SK-N-MC (cell line): Measurements from ENCODE around the gene TGFBR3.
"Not testable (repeated sequence)": the region's sequence is repeated elsewhere in the genome, so short reads cannot be mapped to it uniquely, and the experiment has no call there.

Source experiments
- DNase-seq: peaks from one replicate; pipeline ENCODE4 v3.0.0-alpha.2; 2011; ENCODE audit warnings: low read depth, low spot score
- H3K27ac ChIP-seq: fragments of 200-600 bp; sonication (generic); 2 replicates; pipeline ENCODE4 v1.5.1; 2016; ENCODE audit warnings: mixed run types
- H3K36me3 ChIP-seq: fragments of 200-600 bp; sonication (generic); 2 replicates; pipeline ENCODE4 v1.6.1; 2017; ENCODE audit warnings: antibody characterized with exemption, low read length, mixed read lengths; ENCODE audit not compliant: insufficient read depth
- H3K4me3 ChIP-seq: fragments of 200-600 bp; sonication (generic); 2 replicates; pipeline ENCODE4 v1.5.1; 2016
- H3K9ac ChIP-seq: fragments of 200-600 bp; sonication (generic); 2 replicates; pipeline ENCODE4 v1.8.0; 2017; ENCODE audit warnings: mixed run types, mixed read lengths; ENCODE audit not compliant: insufficient read length
- H3K9me3 ChIP-seq: fragments of 200-600 bp; sonication (generic); 2 replicates; pipeline ENCODE4 v1.6.1; 2017; ENCODE audit warnings: low read depth, mild to moderate bottlenecking, antibody characterized with exemption, low read length, moderate library complexity, mixed read lengths
- EZH2 ChIP-seq: fragments of 200-600 bp; sonication (generic); IDR thresholded peaks from one replicate; pipeline ENCODE4 v1.6.1; 2017; ENCODE audit warnings: antibody characterized with exemption
- FOXP2 ChIP-seq: optimal IDR thresholded peaks from 2 replicates; pipeline ENCODE3; 2011; ENCODE audit warnings: mild to moderate bottlenecking, moderate library complexity; ENCODE audit not compliant: insufficient read depth; ENCODE audit errors: extremely low read length, control extremely low read depth
- POLR2AphosphoS5 ChIP-seq: IDR thresholded peaks from 2 replicates; pipeline ENCODE4 v1.6.1; 2012; ENCODE audit warnings: mild to moderate bottlenecking, low read depth, low read length, borderline replicate concordance

The TGFBR3 gene

GRCh38 chr1:91679446-91679845 lies 206.5 kb downstream of the TGFBR3 start:
- no peak overlapping the region for H3K4me3 ChIP-seq
- no peak overlapping the region for H3K27ac ChIP-seq
- H3K9me3 ChIP-seq = no peaks in the 10 kb centered on the region
- H3K36me3 ChIP-seq = no peaks in the 10 kb centered on the region
- H3K9ac ChIP-seq = no peak overlapping the region
- no peak for DNase-seq
- TF ChIP-seq FOXP2 (no peak), POLR2AphosphoS5 (no peak), EZH2 (no peak)

GRCh38 chr1:91676030-91676429 lies 209.9 kb downstream of the TGFBR3 start:
- Histone ChIP-seq H3K36me3 (no peaks in the 10 kb centered on the region), H3K4me3 (no peak overlapping the region), H3K9me3 (no peaks in the 10 kb centered on the region), H3K9ac (no peak overlapping the region), H3K27ac (no peak overlapping the region)
- TF ChIP-seq POLR2AphosphoS5 = no peak
- DNase-seq = no peak

GRCh38 chr1:91674107-91674506 lies 211.8 kb downstream of the TGFBR3 start:
- TF ChIP-seq POLR2AphosphoS5 (no peak), EZH2 (no peak), FOXP2 (no peak)
- H3K4me3 ChIP-seq = no peak overlapping the region

GRCh38 chr1:91673613-91674012 lies 212.3 kb downstream of the TGFBR3 start:
- Histone ChIP-seq H3K36me3 (no peaks in the 10 kb centered on the region), H3K4me3 (no peak overlapping the region)

More at GRCh38 chr1:91674107-91674506, 211.8 kb downstream of the TGFBR3 start:
- Histone ChIP-seq H3K9me3 (no peaks in the 10 kb centered on the region), H3K27ac (no peak overlapping the region), H3K9ac (no peak overlapping the region), H3K36me3 (no peaks in the 10 kb centered on the region)
- no peak for DNase-seq

GRCh38 chr1:91672601-91673161 lies 213.3 kb downstream of the TGFBR3 start:
- TF ChIP-seq POLR2AphosphoS5 = no peak
- TF ChIP-seq EZH2 = no peak
- no peak for TF ChIP-seq FOXP2
- DNase-seq = no peak
- Histone ChIP-seq H3K27ac (no peak overlapping the region), H3K9ac (no peak overlapping the region), H3K4me3 (no peak overlapping the region), H3K36me3 (no peaks in the 10 kb centered on the region), H3K9me3 (no peaks in the 10 kb centered on the region)

More at GRCh38 chr1:91673613-91674012, 212.3 kb downstream of the TGFBR3 start:
- TF ChIP-seq POLR2AphosphoS5 (no peak), FOXP2 (no peak), EZH2 (no peak)
- no peak overlapping the region for H3K9ac ChIP-seq
- H3K9me3 ChIP-seq = no peaks in the 10 kb centered on the region
- DNase-seq = no peak
- no peak overlapping the region for H3K27ac ChIP-seq

- Histone ChIP-seq H3K4me3 (no peak overlapping the region), H3K9me3 (no peaks in the 10 kb centered on the region), H3K36me3 (no peaks in the 10 kb centered on the region), H3K9ac (no peak overlapping the region), H3K27ac (no peak overlapping the region)
- no peak for DNase-seq
- TF ChIP-seq POLR2AphosphoS5 = no peak
- TF ChIP-seq EZH2 = no peak
- TF ChIP-seq FOXP2 = no peak
Measured at GRCh38 chr1:91670781-91671180, 215.2 kb downstream of the TGFBR3 start.

- Histone ChIP-seq H3K4me3 (no peak overlapping the region), H3K36me3 (no peaks in the 10 kb centered on the region), H3K27ac (no peak overlapping the region), H3K9ac (no peak overlapping the region), H3K9me3 (no peaks in the 10 kb centered on the region)
- DNase-seq = no peak
- no peak for TF ChIP-seq POLR2AphosphoS5
- TF ChIP-seq FOXP2 = no peak
Measured at GRCh38 chr1:91669584-91670350, 216.2 kb downstream of the TGFBR3 start.

- not testable (repeated sequence) for H3K9me3 ChIP-seq, H3K9ac ChIP-seq, DNase-seq, H3K4me3 ChIP-seq, H3K27ac ChIP-seq, H3K36me3 ChIP-seq
Measured at GRCh38 chr1:91666651-91667050, 219.3 kb downstream of the TGFBR3 start.

GRCh38 chr1:91661121-91661520 lies 224.8 kb downstream of the TGFBR3 start:
- no peak overlapping the region for H3K9ac ChIP-seq
- DNase-seq = no peak
- no peak overlapping the region for H3K4me3 ChIP-seq
- TF ChIP-seq EZH2 = no peak
- no peak for TF ChIP-seq POLR2AphosphoS5
- TF ChIP-seq FOXP2 = no peak
- H3K9me3 ChIP-seq = no peaks in the 10 kb centered on the region
- no peak overlapping the region for H3K27ac ChIP-seq
- H3K36me3 ChIP-seq = no peaks in the 10 kb centered on the region
